ENCODE measurements around the gene ANP32D. TPM values are rescaled to one million over a fixed set of nuclear protein-coding genes. Genes with fewer than 3 reads are reported as not detected.
A peak's percentile ranks its signal among the peaks of the same experiment; 100 is the strongest.

Gene ANP32D
- polyA plus RNA-seq, 3 donors = not detected

DNA sequence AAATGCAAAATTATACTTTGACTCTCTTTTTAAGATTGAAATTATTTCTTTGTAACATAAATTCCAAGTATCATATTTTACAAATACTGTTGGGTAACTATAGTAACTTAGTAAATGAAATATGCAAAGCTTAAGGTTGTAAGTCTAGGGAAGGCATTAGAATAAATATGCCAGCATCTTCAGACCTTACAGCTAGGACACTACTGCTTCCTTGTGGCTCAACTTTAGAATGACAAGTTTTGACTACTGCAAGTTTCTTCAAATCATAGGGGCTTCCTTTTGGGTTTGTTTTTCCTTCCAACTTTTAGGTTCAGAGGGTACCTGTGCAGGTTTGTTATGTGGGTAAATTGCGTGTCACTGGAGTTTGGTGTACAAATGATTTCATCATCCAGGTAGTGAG, 17.7 kb upstream of the ANP32D start:
- no peak overlapping the region for H3K4me3 ChIP-seq (replicated peaks in 1 of 3; ENCODE audit: low read depth in 2 of 3, low read length in 3 of 3)
- no CpG with 5 or more reads among the region's 1 CpG for WGBS (ENCODE audit: insufficient coverage)
- peak in 2 of 3 donors; percentile 3 to 8 for DNase-seq
- H3K4me1 ChIP-seq (ENCODE audit: control insufficient read depth in 1 of 2, insufficient read depth in 2 of 2, low read length in 2 of 2) = no peaks in the 10 kb centered on the region
- peaks cover 1 to 5% (median 4%) of the 10 kb centered on the region in 3 donors for H3K27me3 Mint-ChIP-seq (ENCODE audit: low read depth in 3 of 3)
- no peak overlapping the region for H2AFZ ChIP-seq (ENCODE audit: insufficient read depth, low read depth, low read length, poor library complexity, severe bottlenecking)
- no peaks in the 10 kb centered on the region for H3K36me3 ChIP-seq (replicated peaks in 1 of 2; ENCODE audit: control insufficient read depth in 1 of 2, insufficient read depth in 2 of 2, low read length in 2 of 2)
- no peaks in the 10 kb centered on the region for H3K36me3 Mint-ChIP-seq
- no peaks in the 10 kb centered on the region for H3K27me3 ChIP-seq (ENCODE audit: control insufficient read depth in 2 of 2, insufficient read depth in 2 of 2, low read length in 2 of 2)
- no peaks in the 10 kb centered on the region for H3K4me1 Mint-ChIP-seq
- no peak overlapping the region for H3K9ac ChIP-seq (ENCODE audit: insufficient read depth, low read length, poor library complexity, severe bottlenecking)
- no peak overlapping the region for H3K4me2 ChIP-seq (replicated peaks; ENCODE audit: extremely low read depth, low read length, poor library complexity, severe bottlenecking)
- peaks cover 2 to 12% (median 7%) of the 10 kb centered on the region in 7 donors for H3K9me3 Mint-ChIP-seq
- H3K27ac Mint-ChIP-seq = no peak overlapping the region
- no peak overlapping the region for H3K4me3 Mint-ChIP-seq
- intact Hi-C loops (cut with micrococcal nuclease) = no loop called here
- no peaks in the 10 kb centered on the region for H3K79me2 ChIP-seq (ENCODE audit: insufficient read depth, low read length)
- TF ChIP-seq, protein P1, sequence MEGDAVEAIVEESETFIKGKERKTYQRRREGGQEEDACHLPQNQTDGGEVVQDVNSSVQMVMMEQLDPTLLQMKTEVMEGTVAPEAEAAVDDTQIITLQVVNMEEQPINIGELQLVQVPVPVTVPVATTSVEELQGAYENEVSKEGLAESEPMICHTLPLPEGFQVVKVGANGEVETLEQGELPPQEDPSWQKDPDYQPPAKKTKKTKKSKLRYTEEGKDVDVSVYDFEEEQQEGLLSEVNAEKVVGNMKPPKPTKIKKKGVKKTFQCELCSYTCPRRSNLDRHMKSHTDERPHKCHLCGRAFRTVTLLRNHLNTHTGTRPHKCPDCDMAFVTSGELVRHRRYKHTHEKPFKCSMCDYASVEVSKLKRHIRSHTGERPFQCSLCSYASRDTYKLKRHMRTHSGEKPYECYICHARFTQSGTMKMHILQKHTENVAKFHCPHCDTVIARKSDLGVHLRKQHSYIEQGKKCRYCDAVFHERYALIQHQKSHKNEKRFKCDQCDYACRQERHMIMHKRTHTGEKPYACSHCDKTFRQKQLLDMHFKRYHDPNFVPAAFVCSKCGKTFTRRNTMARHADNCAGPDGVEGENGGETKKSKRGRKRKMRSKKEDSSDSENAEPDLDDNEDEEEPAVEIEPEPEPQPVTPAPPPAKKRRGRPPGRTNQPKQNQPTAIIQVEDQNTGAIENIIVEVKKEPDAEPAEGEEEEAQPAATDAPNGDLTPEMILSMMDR (IDR thresholded peaks at IDR 0.05) = peak; percentile 44
- H3K9me3 ChIP-seq (replicated peaks in 1 of 2; ENCODE audit: control insufficient read depth in 1 of 2, insufficient read depth in 1 of 2, low read length in 2 of 2) = peaks cover 2 to 3% of the 10 kb centered on the region in 2 donors
- H3K27ac ChIP-seq (ENCODE audit: low read depth in 1 of 2, low read length in 2 of 2) = no peak overlapping the region
- H4K20me1 ChIP-seq (ENCODE audit: insufficient read depth, low read length) = no peaks in the 10 kb centered on the region

DNA sequence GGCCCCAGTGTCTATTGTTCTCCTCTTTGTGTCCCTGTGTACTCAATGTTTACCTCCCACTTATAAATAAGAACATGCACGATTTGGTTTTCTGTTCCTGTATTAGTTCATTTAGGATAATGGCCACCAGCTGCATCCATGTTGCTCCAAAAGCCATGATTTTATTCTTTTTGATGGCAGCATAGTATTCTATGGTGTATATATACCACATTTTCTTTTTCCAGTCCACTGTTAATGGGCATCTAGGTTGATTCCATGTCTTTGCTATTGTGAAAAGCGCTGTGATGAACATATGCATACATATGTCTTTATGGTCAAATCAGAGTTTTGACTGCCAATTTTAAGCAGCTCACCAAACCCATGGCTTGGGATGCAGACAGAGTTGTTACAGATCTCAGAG, 17.2 kb upstream of the ANP32D start:
- TF ChIP-seq, protein P1 (IDR thresholded peaks at IDR 0.05) = no peak
- H3K27me3 ChIP-seq (ENCODE audit: control insufficient read depth in 2 of 2, insufficient read depth in 2 of 2, low read length in 2 of 2) = no peaks in the 10 kb centered on the region
- Mint-ChIP-seq H3K27ac (no peak overlapping the region), H3K4me3 (no peak overlapping the region), H3K9me3 (peaks cover 0 to 8% (median 4%) of the 10 kb centered on the region in 7 donors), H3K27me3 (ENCODE audit: low read depth in 3 of 3) (peaks cover 1 to 5% (median 4%) of the 10 kb centered on the region in 3 donors), H3K4me1 (no peaks in the 10 kb centered on the region), H3K36me3 (no peaks in the 10 kb centered on the region)
- H3K9me3 ChIP-seq (replicated peaks in 1 of 2; ENCODE audit: control insufficient read depth in 1 of 2, insufficient read depth in 1 of 2, low read length in 2 of 2) = no peaks in the 10 kb centered on the region
- no peak overlapping the region for H3K27ac ChIP-seq (ENCODE audit: low read depth in 1 of 2, low read length in 2 of 2)
- H2AFZ ChIP-seq (ENCODE audit: insufficient read depth, low read depth, low read length, poor library complexity, severe bottlenecking) = no peak overlapping the region
- no peaks in the 10 kb centered on the region for H4K20me1 ChIP-seq (ENCODE audit: insufficient read depth, low read length)
- no peak overlapping the region for H3K4me3 ChIP-seq (replicated peaks in 1 of 3; ENCODE audit: low read depth in 2 of 3, low read length in 3 of 3)
- H3K4me1 ChIP-seq (ENCODE audit: control insufficient read depth in 1 of 2, insufficient read depth in 2 of 2, low read length in 2 of 2) = no peaks in the 10 kb centered on the region
- DNase-seq = no peak
- WGBS (ENCODE audit: insufficient coverage) = no CpG with 5 or more reads among the region's 2 CpGs
- H3K4me2 ChIP-seq (replicated peaks; ENCODE audit: extremely low read depth, low read length, poor library complexity, severe bottlenecking) = no peak overlapping the region
- intact Hi-C loops (cut with micrococcal nuclease) = no loop called here
- H3K9ac ChIP-seq (ENCODE audit: insufficient read depth, low read length, poor library complexity, severe bottlenecking) = no peak overlapping the region
- H3K36me3 ChIP-seq (replicated peaks in 1 of 2; ENCODE audit: control insufficient read depth in 1 of 2, insufficient read depth in 2 of 2, low read length in 2 of 2) = no peaks in the 10 kb centered on the region
- H3K79me2 ChIP-seq (ENCODE audit: insufficient read depth, low read length) = no peaks in the 10 kb centered on the region
